NCI-H748 (cell line): ENCODE measurements around the gene ALOX5.

ENCODE experiments used
- DNase-seq: peaks from one replicate; lab custom pipeline; 2025; ENCODE audit not compliant: unreplicated experiment; lab: John Stamatoyannopoulos, UW

Gene ALOX5

DNA sequence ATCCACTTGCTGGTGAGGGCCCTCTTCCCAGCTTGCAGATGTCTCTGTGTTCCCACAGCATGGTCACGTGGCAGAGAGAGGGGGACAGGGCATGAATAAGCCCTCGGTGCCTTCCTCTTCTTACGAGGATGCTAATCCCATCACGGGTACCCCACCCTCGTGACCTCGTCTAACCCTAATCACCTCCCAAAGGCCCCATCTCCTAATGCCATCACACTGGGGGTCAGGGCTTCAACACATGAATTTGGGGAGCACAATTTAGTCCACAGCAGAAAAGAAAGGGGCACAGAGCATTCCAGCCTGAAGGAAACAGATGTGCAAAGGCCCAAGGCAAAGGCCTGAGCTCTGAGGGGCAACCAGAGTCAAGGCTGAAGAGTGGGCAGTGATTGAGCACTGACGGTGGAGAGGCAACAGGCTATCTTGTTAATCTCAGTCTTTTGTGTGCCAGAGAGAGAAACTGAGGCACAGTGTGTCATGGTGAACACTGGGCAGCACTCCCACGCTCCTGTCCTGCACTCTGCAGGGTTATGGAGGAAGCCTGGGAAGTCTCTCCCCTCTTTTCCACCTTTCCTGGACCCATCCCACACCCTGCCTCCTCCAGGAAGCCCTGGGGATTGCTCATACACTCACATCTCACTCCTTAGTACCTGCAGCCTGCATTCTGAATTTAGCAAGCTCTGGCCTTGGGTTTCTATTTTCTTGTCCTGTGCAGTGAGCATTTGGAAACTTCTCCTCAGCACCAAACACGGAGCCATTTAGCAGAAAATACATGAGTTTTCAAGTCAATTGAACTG is 49.0 kb downstream of the ALOX5 start:
- no peak for DNase-seq

DNA sequence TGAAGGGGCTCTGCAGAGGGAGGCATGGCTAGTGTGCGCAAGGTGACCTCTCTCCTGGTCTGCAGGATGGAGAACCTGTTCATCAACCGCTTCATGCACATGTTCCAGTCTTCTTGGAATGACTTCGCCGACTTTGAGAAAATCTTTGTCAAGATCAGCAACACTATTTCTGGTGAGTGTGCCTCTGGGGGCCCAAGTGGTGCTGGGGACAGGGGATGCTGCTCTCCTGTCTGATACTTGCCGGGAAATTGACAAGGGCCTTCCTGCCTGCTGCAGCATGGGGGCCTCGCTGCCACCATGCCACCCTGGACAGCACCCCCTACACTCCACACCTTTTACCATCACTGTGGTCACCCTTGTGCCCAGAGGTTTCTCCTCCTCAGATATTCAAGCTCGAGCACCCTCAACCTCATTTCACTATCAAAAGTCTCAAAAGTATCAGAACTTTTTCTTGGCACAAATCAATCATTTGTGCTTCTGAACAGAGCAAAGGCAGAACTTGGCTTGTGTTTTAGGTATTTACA is 50.0 kb downstream of the ALOX5 start:
- DNase-seq = no peak

DNA sequence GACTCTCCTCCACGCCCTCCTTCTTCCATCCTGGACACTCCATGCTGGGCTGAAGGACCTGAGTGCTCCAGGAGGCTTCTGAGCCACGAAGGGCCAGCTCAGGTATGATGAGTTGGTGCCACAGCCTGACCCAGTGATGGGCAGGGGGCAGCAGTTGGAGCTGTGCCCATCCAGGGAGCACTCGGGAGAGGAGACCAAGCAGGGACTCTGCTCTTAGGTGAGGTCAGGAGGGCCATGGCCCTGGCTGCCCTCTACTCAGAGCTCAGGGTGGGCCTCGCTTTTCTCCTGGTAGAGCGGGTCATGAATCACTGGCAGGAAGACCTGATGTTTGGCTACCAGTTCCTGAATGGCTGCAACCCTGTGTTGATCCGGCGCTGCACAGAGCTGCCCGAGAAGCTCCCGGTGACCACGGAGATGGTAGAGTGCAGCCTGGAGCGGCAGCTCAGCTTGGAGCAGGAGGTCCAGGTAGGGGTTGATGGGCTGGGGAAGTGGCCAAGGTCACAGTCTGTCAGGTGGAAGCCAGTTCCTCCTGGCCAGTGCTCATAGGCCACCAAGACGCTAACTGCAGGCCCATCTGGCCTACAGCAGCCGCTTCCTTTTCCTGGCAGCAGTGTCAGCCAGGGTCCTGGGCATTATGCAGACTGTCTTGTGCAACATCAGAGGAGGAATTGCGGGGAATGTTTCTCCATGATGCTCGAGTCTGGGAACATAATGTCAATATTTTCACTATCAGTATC is 50.8 kb downstream of the ALOX5 start:
- no peak for DNase-seq

DNA sequence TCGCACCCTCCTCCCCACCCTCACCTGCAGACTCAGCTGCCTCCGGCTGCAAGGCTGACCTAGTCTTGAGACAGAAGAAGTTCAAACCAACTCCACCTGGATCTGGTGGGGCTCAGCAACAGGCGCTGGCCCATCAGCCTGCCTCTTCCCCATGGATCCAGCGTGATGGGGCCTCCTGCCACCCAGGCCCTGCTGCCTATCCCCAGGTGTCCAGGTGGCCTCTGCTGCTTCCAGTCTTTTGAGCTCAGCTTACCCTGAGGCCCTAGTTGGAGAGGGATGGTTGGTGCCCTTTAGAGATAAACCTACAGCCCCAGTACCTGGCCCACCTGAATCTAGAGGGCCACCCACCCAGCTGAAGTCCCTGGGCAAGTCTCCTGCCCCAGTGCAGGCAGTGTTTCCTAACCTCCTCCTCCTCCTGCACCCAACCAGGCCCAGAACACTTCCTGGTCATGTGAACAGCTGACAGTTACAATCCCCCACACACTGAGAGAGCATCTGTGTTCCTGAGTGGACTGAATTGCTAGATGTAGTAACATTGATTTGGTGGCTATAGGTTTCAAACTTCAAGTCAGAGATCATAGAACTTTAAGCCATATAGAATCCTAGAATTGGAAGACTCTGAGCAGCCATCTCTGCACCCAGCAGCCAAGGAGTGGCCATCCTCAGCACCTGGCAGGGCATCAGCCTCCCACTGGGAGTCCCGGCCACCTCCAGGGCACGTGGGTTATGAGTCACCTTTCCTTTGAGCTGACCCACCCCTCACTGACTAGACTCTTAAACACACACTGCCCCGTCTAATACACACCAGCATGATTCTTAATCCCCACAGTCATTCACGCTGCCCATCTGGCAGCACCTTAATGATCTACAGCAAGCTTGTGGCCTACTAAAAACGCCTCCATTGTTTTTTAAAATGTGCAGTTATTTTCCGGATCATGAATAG is 51.9 kb downstream of the ALOX5 start:
- DNase-seq = no peak

DNA sequence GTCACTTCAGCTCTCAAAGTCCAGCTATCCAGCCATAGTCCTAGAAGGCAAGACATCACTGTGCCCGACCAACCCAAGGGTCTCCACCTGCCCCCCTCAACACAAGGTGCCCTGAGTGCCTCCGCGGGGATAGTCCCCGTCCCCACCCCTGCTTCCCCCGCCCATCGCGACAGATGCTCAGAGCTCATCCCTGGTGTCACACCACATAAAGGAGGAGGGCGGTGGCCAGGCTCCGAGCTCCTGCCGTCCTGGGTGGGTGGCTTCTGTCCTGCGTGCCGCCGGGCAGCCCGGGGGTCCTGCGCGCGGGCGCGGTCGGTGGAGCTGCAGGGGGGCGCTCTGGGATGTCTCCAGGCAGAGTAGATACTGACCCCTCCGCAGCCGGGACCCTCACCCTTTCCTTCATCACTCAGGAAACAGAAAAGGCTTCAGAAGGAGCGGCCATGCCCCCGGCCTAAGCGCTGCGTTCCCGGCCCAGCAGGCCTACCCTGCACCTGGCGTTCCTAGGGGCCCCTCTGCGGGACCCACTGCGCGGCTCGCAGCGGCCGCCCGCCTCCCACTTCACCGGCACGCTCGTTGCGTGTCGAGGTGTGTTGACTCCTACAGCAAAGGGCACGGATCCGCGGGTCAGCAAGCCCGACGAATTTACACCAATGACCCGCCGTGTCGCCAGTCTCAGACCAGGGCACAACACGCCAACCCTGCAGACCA is 53.4 kb downstream of the ALOX5 start:
- DNase-seq = no peak

DNA sequence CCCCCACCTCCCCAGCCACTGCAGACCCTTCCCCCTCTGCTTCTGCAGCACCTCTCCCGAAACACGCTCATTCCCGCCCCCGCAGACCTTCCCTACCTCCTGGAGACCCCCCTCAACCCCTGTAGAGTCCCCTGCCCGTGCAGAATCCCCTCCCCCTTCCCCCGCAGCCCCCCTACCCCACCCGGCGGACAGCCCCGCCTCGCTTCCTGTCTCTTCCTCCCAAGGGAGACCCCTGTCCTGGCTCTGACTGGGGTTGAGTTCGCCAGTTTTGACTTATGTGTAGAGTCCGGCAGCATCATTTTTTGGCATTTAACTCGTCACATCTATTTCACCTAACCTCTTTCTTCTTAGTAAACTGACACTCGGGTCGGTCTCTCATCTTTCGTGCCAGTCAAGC is 54.0 kb downstream of the ALOX5 start:
- no peak for DNase-seq

DNA sequence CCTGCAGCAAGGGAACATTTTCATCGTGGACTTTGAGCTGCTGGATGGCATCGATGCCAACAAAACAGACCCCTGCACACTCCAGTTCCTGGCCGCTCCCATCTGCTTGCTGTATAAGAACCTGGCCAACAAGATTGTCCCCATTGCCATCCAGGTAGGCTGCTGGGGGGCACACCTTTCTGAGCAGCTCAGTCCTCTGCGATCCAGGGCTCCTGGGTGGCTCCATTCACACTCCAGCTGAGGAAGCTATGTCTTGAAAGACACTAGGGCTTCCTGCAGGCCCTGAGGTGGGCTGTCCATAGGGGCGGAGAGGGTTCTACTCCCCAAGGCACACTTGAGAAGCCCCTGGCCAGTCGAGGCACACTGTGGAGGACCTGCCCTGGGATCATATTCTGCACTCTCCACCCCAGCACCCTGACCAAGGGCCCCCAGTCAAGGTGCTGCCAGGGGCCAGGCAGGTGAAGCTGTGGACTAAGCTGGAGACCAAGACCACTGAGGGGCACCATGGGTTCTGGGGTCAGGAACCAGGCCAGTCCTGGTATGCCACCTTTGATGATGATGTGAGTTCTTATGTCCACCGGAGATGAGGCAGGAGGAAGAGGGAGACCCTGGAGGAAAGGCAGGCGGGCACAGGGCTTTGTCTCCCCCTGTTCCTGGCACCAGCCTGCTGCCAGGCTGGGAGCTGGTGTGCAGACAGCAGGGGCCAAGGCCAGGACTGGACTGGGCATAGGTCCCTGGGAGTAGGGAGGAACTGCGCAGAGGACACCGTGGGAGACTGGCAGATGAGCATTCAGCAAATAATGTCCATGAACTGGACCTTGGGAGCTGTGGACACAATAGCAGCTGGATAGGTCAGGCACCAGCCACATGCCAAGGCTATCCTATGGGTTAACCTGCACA is 54.8 kb downstream of the ALOX5 start:
- DNase-seq = no peak

DNA sequence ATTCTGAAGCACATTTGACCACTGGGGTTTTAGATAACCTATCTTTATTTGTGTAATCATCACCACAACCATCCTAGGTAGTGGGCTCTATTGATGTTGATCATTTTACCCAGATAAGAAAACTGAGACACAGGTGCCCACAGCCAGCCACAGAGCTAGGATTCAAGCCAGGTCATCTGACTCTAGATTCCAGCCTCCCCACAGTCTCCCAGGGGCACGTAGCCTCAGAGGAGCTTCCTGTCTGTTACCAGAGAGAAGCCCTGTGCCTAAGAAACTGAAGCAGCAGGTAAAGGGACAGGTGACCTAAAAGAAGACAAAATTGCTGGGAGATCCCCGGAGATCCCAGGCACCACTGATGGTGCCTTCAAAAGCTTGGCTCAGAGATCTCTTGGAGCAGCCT is 55.8 kb downstream of the ALOX5 start:
- no peak for DNase-seq

DNA sequence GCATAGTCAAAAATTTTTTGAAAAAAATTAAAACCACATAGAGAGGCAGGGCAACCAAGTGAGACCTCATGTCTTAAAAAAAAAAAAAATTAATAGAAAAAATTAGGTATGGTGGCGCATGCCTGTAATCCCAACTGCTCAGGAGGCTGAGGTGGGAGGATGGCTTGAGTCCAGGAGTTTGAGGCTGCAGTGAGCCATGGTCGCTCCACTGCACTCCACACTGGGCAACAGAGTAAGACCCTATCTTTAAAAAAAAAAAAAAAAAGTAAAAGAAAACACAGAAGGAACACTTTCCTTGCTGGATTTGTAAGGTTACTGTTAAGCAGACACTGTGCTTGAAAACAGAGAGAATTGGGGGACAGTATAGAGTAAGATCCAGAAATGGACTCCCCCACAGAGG is 58.1 kb downstream of the ALOX5 start:
- no peak for DNase-seq

DNA sequence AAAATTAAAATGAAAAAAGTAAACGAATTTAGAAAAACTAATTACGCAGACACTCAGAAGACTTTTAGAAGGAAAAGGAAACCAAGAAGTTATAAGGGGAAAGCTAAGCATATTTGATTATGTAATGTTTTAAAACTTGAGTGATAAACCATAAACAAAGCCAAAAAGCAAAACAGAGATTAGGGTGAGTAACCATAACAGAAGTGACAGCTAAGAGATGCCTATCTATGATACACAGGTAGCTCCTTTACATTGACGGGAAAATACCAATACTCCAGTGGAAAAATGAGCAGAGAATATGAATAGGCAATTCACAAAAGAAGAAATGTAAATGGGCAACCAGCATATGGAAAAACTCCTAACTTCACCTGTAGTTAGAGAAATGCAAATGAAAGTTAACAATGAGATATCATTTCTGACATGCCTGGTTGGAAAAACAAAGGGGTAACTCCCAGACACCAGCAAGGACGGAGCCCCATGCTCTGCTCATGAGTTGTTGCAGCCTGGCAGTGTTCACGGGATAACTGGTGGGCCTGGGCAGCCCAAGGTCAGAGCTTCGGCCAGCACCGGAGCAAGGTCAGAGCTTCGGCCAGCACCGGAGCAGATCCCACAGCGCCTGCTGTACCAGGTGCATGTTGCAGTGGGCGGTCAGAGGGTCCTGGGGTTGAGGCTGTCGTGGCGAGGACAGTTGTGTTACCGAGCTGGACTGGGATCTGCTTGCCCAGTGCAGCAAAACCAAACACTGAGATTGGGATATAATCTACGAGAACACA is 58.9 kb downstream of the ALOX5 start:
- DNase-seq = no peak

DNA sequence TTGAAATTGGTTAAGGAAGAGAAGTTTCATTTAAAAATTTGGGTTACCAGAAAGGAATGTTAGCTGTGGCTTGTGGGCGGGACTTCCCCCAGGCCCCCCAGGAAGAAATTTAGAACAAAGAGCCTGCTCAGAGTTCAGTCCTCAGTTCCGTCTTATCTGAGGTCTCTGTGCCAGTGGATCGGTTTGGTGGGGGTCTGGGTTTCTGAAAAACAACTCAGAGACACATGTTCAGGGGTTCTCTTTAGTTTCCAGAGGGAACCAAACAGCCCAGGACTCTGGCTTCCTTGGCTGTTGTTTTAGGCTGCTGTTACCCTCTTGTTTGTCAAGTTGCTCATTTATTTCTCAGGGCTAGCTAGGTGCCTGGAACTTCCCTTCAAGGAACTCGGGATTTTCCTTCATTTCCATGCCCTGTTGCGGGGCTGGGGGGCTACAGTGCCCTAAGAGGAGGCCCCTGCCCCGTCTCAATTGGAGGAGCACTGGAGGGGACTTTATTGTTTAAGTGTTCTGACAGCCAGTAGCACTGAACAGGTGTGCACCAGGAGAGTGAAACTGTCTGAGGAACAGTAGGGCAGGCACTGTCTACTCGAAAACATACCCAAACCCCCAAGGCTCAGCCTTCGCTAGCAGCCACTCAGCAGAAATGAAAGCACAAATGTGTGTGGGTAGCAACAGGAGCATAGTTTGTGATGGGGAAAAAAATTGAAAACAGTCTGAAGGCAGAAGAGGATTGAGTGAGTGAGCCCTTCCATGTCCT is 59.9 kb downstream of the ALOX5 start:
- DNase-seq = no peak

DNA sequence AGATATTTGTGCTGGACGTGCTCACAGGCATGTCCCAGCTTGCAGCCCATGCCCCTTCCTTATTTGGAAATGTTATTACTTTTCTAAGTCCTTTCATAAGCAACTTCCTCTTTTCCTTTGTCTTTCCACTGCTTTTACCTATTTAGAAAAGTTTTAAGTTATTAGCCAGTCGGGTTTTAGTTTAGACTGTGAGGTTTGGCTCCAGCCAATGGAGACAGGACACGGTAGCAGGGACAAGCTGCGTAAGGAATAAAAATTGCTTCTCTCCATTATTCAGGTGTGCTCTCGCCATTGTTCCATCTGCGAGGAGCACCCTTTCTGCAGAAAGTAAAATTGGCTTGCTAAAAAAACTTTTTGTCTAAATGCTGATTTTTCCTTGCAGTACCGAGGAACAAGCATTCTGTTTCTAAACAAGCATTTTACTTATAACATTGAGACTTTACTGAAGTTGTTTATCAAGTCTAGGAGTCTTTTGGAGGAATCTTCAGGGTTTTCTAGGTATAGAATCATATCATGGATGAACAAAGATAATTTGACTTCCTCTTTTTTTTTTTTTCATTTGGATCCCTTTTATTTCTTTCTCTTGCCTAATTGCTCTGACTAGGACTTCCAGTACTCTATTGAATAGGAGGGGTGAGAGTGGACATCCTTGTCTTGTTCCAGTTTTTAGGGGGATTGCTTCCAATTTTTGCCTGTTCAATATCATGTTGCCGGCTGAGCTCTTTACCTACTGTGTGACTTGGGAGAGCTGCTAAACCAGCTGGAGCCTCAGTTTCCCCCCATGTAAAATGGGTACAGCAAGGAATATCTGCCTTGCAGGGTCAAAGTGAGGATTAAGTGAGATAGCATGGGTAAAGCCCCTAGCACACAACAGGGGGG is 63.8 kb downstream of the ALOX5 start:
- DNase-seq = no peak

DNA sequence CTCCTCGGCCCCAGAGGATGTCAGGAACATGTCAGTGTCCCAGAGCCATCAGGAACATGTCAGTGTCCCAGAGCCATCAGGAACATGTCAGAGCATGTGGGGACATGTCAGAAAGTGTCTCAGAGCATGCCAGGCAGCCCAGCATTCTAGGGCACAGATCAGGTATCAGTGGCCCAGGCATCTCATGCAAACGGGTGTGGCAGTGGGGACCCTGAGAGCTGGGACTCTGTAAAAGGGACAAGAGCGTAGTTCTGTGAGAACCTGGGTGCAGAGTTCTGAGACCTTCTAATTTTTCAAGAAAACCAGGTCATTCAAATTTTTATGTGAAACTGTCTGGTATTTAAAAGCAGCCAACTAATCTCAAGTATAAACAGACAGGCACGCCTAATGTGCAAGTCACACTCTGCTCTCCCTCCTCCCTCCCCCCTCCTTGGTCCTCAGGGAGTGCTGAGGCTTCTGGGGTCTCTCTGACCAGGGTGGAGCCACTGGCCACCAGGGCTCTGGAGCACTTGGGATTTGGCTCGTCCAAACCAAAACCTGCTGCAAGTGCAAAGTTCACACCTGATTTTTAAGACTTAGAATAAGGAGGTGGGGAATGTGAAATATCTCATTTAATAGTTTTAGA is 64.6 kb downstream of the ALOX5 start:
- no peak for DNase-seq

DNA sequence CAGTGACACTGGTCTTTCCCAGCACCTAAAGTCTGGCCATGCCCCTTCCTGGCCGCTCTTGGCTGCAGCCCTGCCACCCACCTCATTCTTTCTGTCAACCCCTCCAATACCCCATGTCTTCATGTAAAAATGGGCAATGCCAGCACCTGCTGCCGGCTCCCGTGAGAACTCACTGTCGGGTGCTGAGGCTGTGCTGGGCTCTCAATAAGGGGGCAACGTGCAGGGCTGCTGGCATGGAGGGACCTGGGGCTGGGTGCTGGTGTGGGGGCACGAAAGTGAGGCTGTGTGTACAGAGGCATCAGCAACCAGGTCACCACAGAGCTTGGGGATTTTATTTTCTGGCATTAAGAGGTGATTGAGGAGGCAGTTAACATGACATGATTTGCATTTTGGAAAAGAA is 65.3 kb downstream of the ALOX5 start:
- DNase-seq = no peak

DNA sequence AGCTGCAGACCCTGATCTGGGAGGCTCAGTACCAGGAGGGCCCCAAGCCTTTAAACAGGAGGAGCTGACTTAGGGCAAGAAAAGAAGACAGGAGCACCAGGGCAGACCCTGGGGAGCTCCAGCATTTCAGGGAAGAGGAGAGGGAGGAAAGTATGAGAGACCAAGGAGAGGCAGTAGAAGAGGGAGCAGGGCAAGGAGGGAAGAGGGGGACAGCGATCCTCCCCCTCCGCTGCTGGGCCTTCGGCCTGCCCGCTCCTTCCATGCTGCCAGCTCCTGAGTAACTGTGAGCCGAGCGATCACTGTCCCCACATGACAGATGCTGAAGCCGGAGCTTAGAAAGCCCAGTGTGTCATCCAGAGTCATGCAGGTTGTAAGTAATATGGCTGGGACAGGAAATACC is 65.9 kb downstream of the ALOX5 start:
- no peak for DNase-seq

DNA sequence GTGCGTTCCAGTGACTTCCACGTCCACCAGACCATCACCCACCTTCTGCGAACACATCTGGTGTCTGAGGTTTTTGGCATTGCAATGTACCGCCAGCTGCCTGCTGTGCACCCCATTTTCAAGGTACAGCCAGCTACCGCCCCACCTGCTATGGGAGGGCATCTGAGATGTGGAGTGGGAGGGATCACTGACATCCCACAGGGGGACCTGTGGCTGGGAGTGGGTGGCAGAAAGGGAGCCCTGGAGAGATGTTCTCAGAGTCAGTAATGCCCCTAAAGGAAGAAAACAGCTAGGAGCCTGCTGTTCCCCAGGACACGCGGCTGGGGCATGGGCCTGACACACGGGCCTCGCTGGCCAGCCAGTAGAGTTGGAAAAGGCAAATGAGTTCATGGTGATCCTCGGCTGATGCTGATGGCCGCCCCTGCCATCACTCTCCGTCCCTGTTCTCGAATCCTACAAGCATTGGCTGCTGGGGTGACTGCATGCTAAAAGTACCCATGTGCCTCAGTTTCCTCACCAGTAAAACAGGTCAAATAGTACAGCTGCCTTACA is 66.6 kb downstream of the ALOX5 start:
- no peak for DNase-seq
